Glomerular endothelial cell (primary cell): ENCODE measurements around the gene CAMLG. TPM values are rescaled to one million over a fixed set of nuclear protein-coding genes. Genes with fewer than 3 reads are reported as not detected.

Experiments
- DNase-seq: peaks from one replicate; pipeline ENCODE4 v3.0.0-alpha.2; 2011; ENCODE audit warnings: low read depth, low spot score; ENCODE audit errors: extremely low read depth
- total RNA-seq: library from RNA; depleted of rRNA; stranded (reverse); fragments of >200 nt; gene quantifications from 2 replicates; pipeline ENCODE4 v1.2.3, GENCODE V29; 2015

CAMLG gene
- total RNA-seq, 1 donor from 2014 or later: 31.0 TPM

DNA sequence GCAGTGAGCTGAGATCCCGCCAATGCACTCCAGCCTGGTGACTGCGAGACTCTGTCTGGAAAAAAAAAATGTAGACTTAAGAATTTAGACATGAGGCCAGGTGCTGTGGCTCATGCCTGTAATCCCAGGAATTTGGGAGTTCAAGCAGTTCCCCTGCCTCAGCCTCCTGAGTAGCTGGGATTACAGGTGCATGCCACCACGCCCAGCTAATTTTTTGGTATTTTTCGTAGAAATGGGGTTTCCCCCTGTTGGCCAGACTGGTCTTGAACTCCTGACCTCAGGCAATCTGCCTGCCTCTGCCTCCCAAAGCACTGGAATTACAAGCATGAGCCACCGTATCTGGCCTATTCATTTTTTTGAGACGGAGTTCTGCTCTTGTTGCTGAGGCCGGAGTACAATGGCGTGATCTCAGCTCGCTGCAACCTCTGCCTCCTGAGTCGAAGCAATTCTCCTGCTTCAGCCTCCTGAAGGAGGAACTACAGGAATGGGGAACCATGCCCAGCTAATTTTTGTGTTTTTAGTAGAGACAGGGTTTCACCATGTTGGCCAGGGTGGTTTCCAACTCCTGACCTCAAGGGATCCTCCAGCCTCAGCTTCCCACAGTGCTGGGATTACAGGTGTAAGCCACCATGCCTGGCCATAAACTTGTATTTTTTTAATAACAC, 34.2 kb downstream of the CAMLG start:
- no peak for DNase-seq

DNA sequence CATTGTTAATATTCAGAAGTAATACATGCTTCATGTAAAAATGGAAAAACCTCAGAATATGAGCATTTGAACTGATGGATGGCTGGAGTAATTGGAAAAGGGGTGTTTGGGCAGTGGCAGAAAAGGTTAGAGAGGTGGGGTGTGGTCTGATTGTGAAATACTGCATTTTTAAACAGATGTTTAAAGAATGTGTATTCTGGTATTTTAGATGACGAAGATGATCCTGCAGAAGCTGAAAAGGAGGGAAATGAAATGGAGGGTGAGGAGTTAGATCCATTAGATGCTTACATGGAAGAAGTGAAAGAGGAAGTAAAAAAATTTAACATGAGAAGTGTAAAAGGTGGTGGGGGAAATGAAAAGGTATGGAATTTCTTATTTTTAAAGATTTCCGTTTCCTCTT, 39.0 kb downstream of the CAMLG start:
- DNase-seq: no peak

DNA sequence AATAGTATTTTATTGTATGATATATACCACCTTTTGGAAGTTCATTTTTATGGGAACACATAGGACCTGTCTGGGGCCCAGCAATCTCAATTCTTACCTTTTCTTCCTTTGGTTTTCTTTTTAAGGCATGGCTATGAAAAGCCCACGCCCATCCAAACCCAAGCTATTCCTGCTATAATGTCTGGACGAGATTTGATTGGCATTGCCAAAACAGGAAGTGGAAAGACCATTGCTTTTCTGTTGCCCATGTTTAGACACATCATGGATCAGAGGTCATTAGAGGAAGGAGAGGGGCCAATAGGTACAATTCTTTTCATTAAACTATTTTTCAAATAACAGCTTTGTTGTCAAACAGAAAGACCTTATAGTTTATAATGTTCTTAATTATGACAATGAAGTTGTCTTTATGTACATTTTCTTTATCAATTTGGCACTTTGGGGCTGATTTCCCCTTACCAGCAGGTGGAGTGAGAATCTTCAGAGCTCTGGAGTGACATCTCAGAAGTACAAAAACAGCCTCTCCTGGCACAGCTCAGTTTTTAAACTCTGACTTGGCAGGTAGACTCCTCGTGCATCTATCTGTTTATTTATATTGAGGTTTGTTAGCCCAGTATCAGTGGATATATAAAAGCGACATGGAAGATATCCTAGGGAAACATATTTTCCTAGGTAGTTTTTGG, 46.0 kb downstream of the CAMLG start:
- DNase-seq: no peak

DNA sequence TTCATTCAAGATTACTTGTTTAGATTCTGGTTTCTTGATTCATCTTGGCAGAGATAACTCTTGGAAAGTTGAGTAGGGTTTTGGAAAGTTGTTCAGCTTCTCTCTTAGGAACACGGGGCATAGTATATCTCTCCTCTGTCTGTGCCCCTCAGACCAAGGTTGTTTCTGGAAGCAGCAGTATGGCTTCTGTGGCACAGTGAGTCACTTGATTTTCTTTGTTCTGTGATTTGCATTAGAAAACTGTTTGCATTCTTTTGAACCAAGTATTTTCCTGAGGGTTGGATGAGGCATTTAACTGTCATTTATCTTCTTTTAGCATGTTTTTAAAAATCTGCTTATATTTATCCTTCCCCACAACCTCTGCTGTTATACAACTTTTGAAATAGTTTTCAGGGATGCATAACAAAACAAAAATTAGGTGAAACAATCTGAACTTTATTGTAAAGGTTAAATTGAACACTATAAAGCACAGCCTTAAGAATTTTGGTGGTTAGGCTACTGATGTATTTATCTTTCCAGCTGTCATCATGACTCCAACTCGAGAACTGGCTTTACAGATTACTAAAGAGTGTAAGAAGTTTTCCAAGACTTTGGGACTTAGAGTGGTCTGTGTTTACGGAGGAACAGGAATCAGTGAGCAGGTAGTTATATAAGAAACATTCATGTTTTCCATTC, 46.7 kb downstream of the CAMLG start:
- no peak for DNase-seq

DNA sequence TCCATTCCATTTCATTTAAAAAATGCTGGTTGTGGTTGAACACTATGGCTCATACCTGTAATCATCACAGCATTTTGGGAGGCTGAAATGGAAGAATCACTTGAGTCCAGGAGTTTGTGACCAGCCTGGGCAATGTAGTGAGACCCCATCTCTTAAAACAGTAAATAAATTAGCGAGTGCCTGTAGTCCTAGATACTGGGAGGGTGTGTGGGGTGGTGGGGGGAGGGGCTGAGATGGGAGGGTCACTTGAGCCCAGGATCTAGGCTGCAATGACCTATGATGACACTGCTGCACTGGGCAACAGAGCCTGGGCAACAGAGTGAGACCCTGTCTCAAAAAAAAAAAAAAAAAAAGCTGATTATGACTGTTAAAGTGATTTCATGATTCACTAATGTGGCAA, 49.3 kb downstream of the CAMLG start:
- DNase-seq: no peak

DNA sequence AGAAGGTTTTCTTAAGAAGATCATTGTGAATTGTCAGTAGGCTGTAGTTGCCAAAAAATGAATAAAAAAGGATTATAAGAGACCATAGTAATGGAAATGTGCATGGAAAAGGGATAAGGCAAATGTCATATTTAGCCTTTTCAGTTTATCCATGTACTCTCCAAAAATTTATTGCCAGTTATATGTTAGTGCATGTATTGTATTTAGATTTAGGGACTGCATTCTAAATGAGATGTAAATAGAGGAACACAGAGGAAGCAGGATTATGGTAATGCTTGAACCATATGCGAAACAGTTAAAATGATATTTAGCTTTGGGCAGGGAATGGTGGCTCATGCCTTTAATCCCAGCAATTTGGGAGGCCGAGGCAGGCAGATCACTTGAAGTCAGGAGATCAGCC, 53.2 kb downstream of the CAMLG start:
- no peak for DNase-seq

DNA sequence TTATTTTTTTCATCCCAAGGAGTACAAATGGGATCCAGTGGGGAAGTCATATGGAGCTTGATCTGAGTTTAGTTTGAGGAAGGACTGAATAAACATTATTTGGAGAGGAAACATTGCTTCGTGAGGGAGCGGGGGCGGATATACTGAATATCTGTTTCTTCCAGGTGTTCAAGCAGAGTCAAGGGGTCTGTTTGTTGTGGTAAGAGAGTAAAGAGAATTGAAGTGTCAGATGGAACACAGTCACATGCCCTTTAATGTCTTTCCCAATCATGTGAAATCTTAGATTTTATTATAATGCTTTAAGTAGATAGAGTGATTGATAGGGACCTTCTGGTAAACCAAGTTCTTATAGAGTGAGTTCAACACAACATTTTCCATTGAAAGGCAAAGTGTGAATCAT, 53.9 kb downstream of the CAMLG start:
- DNase-seq: no peak

DNA sequence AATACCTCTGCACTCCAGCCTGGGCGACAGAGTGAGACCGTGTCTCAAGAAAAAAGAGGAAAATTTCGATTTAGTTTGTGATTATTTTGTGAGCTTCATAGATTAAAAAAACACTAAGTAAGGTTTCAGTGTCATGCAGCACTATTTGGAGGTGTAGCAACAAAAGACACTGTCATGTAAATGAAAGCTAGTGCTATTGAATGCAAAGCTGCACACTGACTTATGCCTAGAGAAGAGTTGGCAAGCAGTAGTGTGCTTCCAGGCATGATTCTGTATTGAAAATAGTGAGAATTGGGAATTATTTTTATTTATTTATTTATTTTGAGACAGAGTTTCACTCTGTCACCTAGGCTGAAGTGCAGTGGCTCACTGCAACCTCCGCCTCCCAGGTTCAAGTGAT, 54.8 kb downstream of the CAMLG start:
- DNase-seq: no peak

DNA sequence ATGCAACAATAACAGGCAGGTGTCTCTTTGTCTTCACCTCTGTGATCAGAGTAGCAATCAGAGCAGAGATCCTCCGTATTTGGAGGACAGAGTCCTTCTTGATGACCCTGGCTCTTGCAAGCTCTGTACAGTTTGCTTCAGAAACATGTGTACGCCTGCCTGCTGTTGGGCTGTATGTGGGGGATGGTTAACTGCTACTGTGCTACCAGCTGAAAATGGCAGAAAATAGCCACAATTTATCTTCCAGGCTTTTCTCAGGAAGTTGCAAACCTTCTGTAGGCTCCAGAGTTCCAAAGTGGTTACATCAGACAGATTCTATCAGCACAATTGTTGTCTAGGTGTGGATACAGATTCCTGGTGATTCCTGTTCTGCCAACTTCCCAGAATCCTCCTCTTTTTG, 55.7 kb downstream of the CAMLG start:
- no peak for DNase-seq

DNA sequence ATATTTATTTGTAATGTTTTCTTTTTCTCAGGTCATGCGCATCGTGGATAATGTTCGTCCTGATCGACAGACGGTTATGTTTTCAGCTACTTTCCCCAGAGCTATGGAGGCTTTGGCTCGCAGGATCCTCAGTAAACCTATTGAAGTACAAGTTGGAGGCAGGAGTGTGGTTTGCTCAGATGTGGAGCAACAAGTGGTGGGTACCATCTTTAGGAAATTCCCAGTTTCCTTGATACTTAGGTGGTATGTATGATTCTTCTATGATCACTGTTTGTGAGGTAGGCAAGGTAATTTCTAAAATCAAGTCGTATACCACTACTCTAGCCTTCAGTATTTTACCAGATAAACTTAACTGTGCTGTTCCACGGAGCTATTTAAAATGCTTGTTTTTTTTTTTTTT, 56.5 kb downstream of the CAMLG start:
- no peak for DNase-seq

DNA sequence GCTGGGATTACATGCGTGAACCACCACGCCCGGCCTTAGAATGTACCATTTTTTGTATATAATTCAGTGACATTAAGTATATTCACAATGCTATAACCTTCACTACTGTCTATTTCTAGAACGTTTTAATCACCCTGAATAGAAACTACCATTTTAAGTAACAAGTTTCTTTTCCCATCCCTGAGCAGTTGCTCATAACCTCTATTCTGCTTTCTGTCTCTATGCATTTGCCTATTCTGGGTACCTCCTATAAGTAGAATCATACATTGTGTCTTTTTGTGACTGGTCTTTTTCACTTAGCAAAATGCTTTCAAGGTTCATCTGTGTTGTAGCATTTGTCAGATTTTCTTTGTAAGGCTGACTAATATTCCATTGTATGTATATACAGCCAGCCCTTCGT, 60.1 kb downstream of the CAMLG start:
- no peak for DNase-seq

Other genes starting within 250 kb of the CAMLG start
- 14.5 and 24.7 TPM in 2 replicates for gene JADE2, start 212.9 kb upstream of the CAMLG start, total RNA-seq
- 21.0 and 24.9 TPM in 2 replicates for gene SAR1B, start 105.7 kb upstream of the CAMLG start, total RNA-seq
- 27.2 and 30.5 TPM in 2 replicates for gene SEC24A, start 89.8 kb upstream of the CAMLG start, total RNA-seq
- 20.8 and 39.7 TPM in 2 replicates for gene DDX46, start 20.2 kb downstream of the CAMLG start, total RNA-seq
- 65.5 and 71.4 TPM in 2 replicates for gene C5orf24, start 107.4 kb downstream of the CAMLG start, total RNA-seq
- 39.2 and 55.4 TPM in 2 replicates for gene TXNDC15, start 135.8 kb downstream of the CAMLG start, total RNA-seq
- gene PCBD2, start 166.6 kb downstream of the CAMLG start, total RNA-seq: 5.7 and 6.5 TPM in 2 replicates
- gene CATSPER3, start 229.4 kb downstream of the CAMLG start, total RNA-seq: not detected in 2 replicates